ENCODE results near the gene UNC5C.

The UNC5C gene

GRCh38 chr4:95394752-95395306, 153.9 kb downstream of the UNC5C start:
- no peak overlapping the region for H3K4me3 ChIP-seq (replicated peaks in 1 of 2; ENCODE audit: low read depth in 2 of 2, low read length in 2 of 2)
- TF ChIP-seq, protein P1, sequence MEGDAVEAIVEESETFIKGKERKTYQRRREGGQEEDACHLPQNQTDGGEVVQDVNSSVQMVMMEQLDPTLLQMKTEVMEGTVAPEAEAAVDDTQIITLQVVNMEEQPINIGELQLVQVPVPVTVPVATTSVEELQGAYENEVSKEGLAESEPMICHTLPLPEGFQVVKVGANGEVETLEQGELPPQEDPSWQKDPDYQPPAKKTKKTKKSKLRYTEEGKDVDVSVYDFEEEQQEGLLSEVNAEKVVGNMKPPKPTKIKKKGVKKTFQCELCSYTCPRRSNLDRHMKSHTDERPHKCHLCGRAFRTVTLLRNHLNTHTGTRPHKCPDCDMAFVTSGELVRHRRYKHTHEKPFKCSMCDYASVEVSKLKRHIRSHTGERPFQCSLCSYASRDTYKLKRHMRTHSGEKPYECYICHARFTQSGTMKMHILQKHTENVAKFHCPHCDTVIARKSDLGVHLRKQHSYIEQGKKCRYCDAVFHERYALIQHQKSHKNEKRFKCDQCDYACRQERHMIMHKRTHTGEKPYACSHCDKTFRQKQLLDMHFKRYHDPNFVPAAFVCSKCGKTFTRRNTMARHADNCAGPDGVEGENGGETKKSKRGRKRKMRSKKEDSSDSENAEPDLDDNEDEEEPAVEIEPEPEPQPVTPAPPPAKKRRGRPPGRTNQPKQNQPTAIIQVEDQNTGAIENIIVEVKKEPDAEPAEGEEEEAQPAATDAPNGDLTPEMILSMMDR (IDR thresholded peaks at IDR 0.05; ENCODE audit: low read depth, low read length): no peak
- DNase-seq (ENCODE audit: low read depth in 2 of 2): no peak

DNA sequence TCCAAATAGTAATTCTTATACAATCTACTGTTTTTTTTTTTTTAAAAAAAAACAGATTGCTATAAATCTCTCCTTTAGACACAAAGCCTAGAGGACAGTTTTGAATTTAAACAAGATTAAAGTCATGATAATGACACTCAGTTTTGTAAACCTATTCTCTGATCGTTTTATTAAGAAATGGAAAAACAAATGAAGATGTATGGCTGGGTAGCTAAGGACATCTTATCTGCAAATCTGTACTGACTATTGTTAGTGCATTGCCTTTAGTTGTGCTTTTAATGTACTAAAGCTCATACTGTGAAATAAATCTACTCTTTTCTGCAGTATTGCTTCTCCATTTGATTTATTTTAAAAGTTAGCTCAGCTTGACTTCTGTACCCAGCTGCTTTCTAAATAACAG, 155.0 kb downstream of the UNC5C start:
- TF ChIP-seq, protein P1 (IDR thresholded peaks at IDR 0.05; ENCODE audit: low read depth, low read length): no peak
- H3K4me3 ChIP-seq (replicated peaks in 1 of 2; ENCODE audit: low read depth in 2 of 2, low read length in 2 of 2): no peak overlapping the region
- no peak for DNase-seq (ENCODE audit: low read depth in 2 of 2)

- DNase-seq (ENCODE audit: low read depth in 2 of 2): no peak
- TF ChIP-seq, protein P1 (IDR thresholded peaks at IDR 0.05; ENCODE audit: low read depth, low read length): no peak
- H3K4me3 ChIP-seq (replicated peaks in 1 of 2; ENCODE audit: low read depth in 2 of 2, low read length in 2 of 2): no peak overlapping the region
Observed at GRCh38 chr4:95388911-95389310, 159.9 kb downstream of the UNC5C start.

- no peak overlapping the region for H3K4me3 ChIP-seq (replicated peaks in 1 of 2; ENCODE audit: low read depth in 2 of 2, low read length in 2 of 2)
- TF ChIP-seq, protein P1 (IDR thresholded peaks at IDR 0.05; ENCODE audit: low read depth, low read length): no peak
Observed at GRCh38 chr4:95387719-95388118, 161.1 kb downstream of the UNC5C start.

DNA sequence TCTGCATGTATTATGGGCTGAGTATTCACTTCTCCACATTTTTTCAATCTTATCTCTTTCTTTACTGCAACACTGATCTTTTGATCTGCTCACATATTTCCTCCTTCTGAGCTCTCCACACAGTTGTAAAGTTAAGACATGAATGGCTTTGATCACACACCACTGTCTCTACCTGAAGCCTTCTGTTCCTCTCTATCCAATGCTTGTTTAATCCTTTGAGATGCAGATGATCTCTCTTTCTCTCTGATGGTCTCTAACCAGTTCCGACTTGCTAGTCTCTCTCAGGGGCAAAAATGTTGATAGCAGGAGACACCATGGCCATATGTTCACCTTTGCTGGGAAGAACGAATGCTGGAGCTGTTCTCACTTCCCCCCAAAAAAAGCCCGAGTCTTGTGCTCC, 162.4 kb downstream of the UNC5C start:
- no peak for DNase-seq (ENCODE audit: low read depth in 2 of 2)
- TF ChIP-seq, protein P1 (IDR thresholded peaks at IDR 0.05; ENCODE audit: low read depth, low read length): no peak
- no peak overlapping the region for H3K4me3 ChIP-seq (replicated peaks in 1 of 2; ENCODE audit: low read depth in 2 of 2, low read length in 2 of 2)

More at GRCh38 chr4:95387719-95388118, 161.1 kb downstream of the UNC5C start:
- DNase-seq (ENCODE audit: low read depth in 2 of 2): no peak

- TF ChIP-seq, protein P1 (IDR thresholded peaks at IDR 0.05; ENCODE audit: low read depth, low read length): no peak
- DNase-seq (ENCODE audit: low read depth in 2 of 2): no peak
- H3K4me3 ChIP-seq (replicated peaks in 1 of 2; ENCODE audit: low read depth in 2 of 2, low read length in 2 of 2): no peak overlapping the region
Observed at GRCh38 chr4:95381843-95382580, 166.8 kb downstream of the UNC5C start.
